ENCODE data around the gene KIAA0513. TPM values are rescaled to one million over a fixed set of nuclear protein-coding genes. Genes with fewer than 3 reads are reported as not detected.

Gene KIAA0513
- total RNA-seq, 4 donors from 2014 or later = 5.5 to 13.8 (median 11.7) TPM

DNA sequence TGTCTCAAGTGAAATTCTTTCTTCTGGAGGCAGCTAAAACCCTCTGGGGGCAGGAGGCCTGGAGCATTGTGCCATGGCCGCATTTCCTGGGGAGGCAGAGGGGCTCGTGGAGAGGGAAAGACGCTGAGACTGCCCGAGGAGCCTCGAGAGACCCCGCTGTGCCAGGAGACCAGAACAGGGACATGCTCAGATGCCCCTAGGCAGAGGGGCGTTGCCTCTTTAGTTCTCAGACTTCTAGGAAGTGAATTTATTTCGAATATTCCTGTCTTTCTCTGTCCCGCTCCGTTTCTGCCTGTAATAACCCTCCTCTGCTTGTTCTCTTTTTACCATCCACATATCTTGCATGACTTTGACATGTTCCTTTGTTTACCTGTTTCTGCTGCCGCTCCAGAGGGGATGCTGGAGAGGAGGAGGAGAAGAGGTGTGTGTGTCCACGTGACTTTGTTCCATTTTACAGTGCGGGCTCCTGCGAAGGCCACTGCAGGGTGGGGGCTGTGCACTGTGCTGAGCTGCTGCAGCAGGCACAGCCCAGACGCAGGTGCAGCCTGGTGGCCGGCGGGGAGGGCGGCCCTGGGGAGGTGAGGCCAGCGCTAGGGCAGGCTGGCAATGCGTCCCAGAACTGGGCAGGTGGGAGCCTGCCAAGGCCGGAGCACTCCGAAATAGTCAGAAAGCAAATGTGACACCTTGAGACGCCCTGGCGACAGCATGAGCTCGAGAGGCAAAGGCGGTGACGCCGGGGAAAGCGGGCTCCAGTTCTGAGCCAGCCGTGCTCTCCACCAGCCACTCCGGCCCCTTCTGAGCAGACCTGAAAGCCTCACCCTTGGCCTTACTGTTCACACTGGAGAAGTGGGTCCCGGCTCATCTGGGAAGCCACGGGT is 54.8 kb downstream of the KIAA0513 start:
- TF ChIP-seq, protein P1, sequence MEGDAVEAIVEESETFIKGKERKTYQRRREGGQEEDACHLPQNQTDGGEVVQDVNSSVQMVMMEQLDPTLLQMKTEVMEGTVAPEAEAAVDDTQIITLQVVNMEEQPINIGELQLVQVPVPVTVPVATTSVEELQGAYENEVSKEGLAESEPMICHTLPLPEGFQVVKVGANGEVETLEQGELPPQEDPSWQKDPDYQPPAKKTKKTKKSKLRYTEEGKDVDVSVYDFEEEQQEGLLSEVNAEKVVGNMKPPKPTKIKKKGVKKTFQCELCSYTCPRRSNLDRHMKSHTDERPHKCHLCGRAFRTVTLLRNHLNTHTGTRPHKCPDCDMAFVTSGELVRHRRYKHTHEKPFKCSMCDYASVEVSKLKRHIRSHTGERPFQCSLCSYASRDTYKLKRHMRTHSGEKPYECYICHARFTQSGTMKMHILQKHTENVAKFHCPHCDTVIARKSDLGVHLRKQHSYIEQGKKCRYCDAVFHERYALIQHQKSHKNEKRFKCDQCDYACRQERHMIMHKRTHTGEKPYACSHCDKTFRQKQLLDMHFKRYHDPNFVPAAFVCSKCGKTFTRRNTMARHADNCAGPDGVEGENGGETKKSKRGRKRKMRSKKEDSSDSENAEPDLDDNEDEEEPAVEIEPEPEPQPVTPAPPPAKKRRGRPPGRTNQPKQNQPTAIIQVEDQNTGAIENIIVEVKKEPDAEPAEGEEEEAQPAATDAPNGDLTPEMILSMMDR (IDR thresholded peaks at IDR 0.05; ENCODE audit: low read depth) = no peak

DNA sequence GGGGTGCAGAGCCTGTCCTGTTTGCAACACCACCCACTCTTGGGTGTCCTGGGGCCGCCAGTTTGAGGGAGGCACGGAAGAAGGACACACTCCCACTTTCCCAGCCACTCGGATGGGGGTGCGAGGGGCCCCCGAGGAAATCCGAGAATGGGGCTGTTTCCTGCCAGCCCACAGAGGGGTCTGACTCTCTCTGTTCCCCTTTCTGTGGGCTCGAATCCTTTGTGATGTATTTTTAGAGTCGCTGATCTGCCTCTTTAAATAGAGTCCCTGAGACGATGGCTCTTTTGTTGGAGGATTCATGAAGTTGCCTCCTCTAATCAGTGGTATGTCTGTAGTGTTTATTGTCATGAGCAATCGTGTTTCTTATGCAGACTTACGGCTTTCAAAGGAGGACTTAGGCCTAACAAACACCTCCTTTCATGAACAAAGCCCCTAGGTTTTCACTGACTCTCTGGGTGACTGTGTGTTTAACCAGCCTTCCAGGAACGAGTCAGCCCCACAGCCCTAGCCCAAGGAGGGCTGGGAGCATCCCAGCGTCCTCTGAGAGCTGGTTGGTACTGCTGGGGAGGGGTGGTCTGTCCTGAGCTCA is 55.5 kb downstream of the KIAA0513 start:
- TF ChIP-seq, protein P1 (IDR thresholded peaks at IDR 0.05; ENCODE audit: low read depth) = no peak

DNA sequence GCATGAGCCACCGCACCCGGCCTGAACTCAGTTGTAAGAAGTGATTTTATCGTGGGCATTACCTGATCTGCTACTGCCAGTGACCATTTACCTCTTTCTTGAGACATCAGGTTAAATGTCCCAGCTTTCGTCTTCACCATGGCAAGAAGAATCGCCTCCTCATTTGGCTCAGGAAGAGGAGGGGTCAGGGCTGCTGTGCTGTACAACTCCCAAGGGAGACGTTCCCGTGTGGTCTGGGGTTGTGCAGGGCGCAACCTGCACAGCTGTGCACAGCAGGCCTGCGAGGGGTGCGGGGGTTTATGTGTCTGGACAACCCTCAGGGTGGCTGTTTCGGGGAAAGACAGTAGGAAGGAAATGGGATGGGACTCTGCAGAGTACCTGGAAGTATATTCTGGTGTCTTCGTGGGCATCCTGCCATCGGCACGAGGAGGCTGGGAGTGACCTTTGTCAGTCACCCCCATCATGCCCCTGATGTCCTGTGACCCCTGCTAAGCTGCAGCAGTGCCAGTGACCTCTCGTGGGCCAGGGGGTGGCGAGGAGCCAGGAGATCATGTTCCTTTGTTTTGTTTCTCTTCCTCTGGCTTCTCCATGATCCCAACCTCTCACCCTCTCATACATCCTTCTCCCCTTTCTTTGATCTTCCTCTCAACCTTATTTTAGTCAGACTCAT is 57.4 kb downstream of the KIAA0513 start:
- TF ChIP-seq, protein P1 (IDR thresholded peaks at IDR 0.05; ENCODE audit: low read depth) = no peak

DNA sequence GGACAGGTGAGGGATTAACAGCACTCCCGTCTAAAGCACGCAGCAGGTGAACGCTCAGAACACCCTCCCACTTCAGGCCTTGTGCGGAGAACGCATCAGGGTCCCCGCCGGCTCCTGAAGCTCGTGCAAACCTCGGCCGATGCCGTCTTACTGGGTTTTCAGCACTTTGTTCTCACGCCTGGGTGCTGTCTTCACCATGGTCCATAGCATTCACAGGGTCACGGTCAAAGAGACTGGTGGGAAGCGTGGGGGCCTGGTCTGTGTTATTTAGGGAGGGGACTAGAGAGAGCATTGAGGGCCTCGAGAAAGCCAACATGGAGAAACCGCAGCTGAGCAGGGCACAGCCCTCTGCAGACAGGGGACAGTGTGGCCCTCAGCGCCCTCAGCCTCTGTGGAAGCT is 58.1 kb downstream of the KIAA0513 start:
- TF ChIP-seq, protein P1 (IDR thresholded peaks at IDR 0.05; ENCODE audit: low read depth) = no peak

DNA sequence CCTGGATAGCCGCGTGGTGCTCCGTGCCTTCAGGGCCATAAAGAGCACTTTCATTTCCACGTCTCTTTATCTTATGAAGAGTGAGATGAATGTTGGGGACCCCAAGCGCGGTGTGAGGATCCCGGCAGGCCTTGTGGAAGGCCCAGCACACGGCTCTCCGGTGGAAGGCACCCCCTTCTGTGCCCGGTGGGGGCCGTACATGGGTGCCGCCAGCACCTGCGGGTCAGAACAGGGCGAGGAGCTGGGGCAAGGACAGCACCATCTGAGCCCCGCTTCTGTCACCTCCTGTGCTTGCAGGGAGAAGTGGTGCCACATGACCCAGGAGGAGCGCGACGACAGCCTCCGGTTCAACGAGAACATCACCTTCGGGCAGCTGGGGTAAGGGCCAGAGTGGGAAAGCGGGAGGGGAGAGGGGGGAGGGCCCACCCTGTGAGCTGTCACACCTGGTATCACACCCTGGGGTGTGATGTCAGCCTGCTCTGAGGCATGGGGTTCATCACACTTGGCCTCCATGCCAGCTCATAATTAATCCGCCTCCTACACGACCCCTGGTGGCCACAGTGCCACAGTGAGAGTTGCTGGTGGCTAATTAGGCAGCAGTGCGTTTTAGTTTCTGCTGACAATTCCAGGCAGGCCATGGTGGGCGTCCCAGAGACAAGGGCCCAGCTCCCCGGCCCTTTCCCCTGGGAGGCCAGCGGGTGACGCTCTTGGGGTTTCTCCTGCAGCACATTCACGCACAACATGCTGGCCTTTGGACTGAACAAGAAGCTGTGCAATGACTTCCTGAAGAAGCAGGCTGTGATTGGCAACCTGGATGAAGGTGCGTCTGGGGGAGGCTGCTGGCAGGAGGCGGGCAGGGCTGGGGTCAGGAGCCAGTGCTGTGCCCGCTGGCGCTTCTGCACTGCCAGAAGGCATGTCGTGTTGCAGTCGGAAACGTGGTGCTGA is 59.0 kb downstream of the KIAA0513 start:
- TF ChIP-seq, protein P1 (IDR thresholded peaks at IDR 0.05; ENCODE audit: low read depth) = no peak

DNA sequence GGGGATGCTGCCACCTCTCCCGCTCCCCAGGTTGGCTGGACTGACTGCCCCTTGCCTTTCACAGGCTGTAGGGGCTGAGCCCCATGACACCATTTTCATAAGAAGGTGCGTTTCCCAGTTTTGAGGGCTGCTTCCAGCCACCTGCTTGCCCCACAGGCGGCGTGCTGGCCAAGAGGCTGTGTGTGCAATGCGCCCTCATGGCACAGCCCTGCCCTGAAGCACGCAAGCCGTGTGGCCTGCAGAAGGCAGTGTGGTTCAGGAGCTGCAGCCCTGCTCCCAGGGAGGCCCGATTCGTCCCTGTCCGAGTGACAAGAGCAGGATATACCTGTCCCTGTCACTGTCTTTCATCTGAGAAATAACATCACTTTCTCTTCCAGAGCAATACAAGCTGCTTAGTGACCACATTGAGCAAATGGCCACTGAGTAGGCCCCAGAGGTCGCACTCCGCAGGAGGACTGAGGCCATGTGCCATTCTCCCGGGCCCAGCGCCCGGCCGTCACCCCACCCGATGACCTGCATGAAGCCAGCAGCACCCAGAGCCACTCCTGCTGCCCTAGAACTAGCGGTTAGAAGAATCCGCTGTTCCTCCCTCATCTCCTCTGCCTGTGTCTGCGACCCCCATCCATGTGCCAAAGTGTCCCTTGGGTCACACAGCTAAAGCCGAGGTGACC is 60.4 kb downstream of the KIAA0513 start:
- TF ChIP-seq, protein P1 (IDR thresholded peaks at IDR 0.05; ENCODE audit: low read depth) = no peak
